GM12891 (cell line): ENCODE results near the gene PNPLA7.

ENCODE experiments used
- PAX5 ChIP-seq: IDR thresholded peaks from 2 replicates; pipeline ENCODE4 v1.6.1; 2011; ENCODE audit warnings: low read length, moderate library complexity, mild to moderate bottlenecking; ENCODE audit not compliant: insufficient read depth, severe bottlenecking
- POLR2A ChIP-seq: IDR thresholded peaks from 2 replicates; pipeline ENCODE4 v1.6.1; 2011; ENCODE audit warnings: low read depth, low read length, control low read depth
- POLR2AphosphoS5 ChIP-seq: IDR thresholded peaks from 2 replicates; pipeline ENCODE4 v1.6.1; 2011; ENCODE audit warnings: low read depth, low read length, control low read depth
- POU2F2 ChIP-seq: IDR thresholded peaks from 2 replicates; pipeline ENCODE4 v1.6.1; 2011; ENCODE audit warnings: low read depth, mild to moderate bottlenecking, control low read depth, low read length, moderate library complexity
- SPI1 ChIP-seq: IDR thresholded peaks from 2 replicates; pipeline ENCODE4 v1.6.1; 2011; ENCODE audit warnings: low read depth, low read length, control low read depth
- TAF1 ChIP-seq: IDR thresholded peaks from 2 replicates; pipeline ENCODE4 v1.6.1; 2011; ENCODE audit warnings: low read depth, low read length, control low read depth

- TF ChIP-seq POLR2AphosphoS5 (no peak), POLR2A (no peak), PAX5 (no peak), TAF1 (no peak), POU2F2 (no peak), SPI1 (no peak)
Observed at GRCh38 chr9:137545123-137545522, 5.1 kb downstream of the PNPLA7 start.
